NCI-H1092 treated with DMSO at 0.1 percent for 48 hours (cell line): ENCODE measurements around the gene WWP2.
A peak's percentile ranks its signal among the peaks of the same experiment; 100 is the strongest.
"Not testable (repeated sequence)": the region's sequence is repeated elsewhere in the genome, so short reads cannot be mapped to it uniquely, and the experiment has no call there.

Experiments
- DNase-seq: peaks from one replicate; lab custom pipeline; 2025; lab: John Stamatoyannopoulos, UW

WWP2 gene

GRCh38 chr16:69761983-69762813 is at the start of gene WWP2:
TSS of gene WWP2 (plus strand) at chr16:69762332. CDS start at chr16:69787011, 24,679 bp downstream.
- peak; percentile 77 for DNase-seq

DNA sequence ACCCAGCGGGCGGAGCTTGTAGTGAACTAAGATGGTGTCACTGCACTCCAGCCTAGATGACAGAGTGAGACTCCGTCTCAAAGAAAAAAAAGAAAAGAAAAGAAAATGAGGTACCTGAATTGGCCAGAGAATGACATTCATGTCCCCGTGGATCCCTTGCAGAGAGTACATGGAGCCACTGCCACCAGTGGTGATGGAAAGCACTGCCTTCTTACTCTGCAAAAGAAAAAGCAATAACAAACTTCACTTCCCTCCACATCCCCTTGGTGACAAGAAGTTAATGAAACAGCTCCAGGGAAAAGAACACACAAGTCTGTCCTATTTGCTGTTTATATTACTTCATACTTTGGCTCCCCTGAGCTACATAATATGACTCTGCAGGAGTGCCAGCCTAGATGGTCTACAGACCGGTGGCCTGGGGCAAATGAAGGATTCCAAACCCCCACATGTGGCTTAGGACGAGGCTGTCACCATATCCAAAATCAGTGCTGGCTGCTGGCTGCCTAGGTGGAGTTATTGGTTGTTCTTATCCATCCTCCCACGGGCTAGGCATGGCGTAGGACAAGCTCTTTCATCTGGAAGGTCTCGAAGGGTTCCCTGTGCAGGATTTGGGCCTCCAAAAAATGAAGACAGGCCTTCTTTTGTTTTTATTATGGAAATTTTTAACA is 49.1 kb upstream of the WWP2 start:
- no peak for DNase-seq

- no peak for DNase-seq
Measured at GRCh38 chr16:69717066-69717465, 45.1 kb upstream of the WWP2 start.

GRCh38 chr16:69718111-69718764 is 43.9 kb upstream of the WWP2 start:
- no peak for DNase-seq

DNA sequence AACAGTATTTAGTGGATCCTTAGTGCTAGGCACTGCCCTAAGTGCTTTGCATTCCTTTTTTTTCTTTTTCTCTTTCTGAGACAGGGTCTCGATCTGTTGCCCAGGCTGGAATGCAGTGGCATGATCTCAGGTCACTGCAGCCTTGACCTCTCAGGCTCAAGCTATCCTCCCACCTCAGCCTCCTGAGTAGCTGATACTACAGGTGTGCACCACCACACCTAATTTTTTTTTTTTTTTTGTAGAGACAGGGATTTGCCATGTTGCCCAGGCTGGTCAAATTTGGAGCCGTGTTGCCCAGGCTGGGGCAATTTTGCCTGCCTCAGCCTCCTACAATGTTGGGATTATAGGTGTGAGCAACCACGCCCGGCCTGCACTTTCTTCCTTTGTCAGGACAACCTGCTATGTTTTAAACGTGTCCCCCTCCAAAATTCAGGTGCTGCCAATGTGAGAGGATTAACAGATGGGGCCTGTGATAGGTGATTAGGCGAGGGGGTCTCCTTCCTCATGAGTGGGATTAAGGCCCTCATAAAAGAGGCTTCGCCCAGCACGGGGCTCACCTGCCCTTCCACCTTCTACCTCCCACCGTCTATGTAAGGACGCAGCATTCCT is 41.2 kb upstream of the WWP2 start:
- DNase-seq = no peak

DNA sequence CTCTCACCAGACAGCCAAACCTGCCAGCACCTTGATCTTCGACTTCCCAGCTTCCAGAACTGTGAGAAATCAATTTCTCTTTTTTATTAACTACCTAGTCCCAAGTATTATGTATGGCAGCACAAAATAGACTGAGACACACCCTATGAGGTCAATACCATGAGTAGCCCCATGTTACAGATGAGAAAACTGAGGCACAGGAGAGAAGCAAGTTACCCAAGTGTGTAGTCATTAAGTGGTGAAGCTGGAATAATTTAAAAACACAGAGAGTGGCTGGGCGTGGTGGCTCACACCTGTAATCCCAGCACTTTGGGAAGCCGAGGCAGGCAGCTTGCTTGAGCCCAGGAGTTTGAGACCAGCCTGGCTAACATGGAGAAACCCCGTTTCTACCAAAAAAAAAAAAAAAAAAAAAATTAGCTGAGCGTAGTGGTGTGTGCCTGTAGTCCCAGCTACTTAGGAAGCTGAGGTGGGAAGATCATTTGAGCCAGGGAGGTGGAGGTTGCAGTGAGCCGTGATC is 40.6 kb upstream of the WWP2 start:
- DNase-seq = no peak

DNA sequence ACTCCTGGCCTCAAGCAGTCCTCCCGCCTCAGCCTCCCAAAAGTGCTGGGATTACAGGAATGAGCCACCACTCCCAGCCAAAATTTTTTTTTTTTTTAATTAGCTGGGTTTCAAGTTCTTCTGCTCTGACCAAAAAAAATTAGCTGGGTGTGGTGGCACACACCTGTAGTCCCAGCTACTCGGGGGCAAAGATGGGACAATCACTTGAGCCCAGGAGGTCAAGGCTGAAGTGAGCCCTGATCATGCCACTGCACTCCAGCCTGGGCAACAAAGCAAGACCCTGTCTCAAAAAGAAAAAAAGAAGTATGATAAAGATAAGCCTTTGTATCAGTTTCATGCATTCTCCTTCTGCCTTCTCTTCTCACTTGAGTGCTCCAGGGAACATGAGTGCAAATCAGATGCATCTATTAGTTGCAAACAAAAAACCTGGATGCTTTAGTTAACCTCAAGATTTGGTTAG is 37.7 kb upstream of the WWP2 start:
- DNase-seq = no peak

GRCh38 chr16:69724981-69725479 is 37.1 kb upstream of the WWP2 start:
- DNase-seq = no peak

- no peak for DNase-seq
Measured at GRCh38 chr16:69725480-69726312, 36.4 kb upstream of the WWP2 start.

GRCh38 chr16:69726313-69727060 is 35.6 kb upstream of the WWP2 start, which contains the start of gene NQO1:
TSS of gene NQO1 (minus strand) at chr16:69726560. CDS start at chr16:69726439, 121 bp downstream.
- peak; percentile 92 for DNase-seq

- DNase-seq = peak; percentile 6
Measured at GRCh38 chr16:69727916-69728270, 34.2 kb upstream of the WWP2 start.

DNA sequence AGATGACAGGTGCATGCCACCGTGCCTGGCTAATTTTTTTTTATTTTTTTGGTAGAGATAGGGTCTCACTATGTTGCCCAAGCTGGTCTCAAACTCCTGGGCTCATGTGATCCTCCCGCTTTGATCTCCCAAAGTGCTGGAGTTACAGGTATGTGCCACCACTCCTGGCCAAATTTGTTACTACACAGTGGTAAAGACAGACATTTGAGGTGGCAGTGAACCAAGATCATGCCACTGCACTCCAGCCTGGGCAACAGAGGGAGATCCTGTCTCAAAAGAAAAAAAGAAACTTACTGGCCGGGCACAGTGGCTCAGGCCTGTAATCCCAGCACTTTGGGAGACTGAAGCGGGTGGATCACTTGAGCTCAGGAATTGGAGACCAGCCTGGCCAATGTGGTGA is 33.1 kb upstream of the WWP2 start:
- DNase-seq = not testable (repeated sequence)

- not testable (repeated sequence) for DNase-seq
Measured at GRCh38 chr16:69731280-69731679, 30.9 kb upstream of the WWP2 start.

DNA sequence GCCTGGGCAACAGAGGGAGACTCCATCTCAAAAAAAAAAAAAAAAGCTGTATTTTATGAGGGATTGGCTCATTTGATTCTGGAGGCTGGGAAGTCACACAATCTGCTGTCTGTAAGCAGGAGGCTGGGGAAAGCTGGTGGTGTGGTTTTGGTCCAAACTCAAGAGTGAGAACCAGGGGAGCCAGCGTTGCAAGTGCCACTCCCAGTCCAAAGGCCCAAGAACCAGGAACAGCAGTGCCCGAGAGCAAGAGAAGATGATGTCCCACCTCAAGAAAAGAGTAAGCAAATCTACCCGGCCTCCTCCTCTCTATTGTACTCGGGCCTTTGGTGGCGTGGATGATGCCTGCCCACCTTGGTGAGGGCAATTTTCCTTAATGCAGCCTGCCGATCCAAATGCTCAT is 30.0 kb upstream of the WWP2 start:
- no peak for DNase-seq

- DNase-seq = no peak
Measured at GRCh38 chr16:69741519-69741918, 20.6 kb upstream of the WWP2 start.

DNA sequence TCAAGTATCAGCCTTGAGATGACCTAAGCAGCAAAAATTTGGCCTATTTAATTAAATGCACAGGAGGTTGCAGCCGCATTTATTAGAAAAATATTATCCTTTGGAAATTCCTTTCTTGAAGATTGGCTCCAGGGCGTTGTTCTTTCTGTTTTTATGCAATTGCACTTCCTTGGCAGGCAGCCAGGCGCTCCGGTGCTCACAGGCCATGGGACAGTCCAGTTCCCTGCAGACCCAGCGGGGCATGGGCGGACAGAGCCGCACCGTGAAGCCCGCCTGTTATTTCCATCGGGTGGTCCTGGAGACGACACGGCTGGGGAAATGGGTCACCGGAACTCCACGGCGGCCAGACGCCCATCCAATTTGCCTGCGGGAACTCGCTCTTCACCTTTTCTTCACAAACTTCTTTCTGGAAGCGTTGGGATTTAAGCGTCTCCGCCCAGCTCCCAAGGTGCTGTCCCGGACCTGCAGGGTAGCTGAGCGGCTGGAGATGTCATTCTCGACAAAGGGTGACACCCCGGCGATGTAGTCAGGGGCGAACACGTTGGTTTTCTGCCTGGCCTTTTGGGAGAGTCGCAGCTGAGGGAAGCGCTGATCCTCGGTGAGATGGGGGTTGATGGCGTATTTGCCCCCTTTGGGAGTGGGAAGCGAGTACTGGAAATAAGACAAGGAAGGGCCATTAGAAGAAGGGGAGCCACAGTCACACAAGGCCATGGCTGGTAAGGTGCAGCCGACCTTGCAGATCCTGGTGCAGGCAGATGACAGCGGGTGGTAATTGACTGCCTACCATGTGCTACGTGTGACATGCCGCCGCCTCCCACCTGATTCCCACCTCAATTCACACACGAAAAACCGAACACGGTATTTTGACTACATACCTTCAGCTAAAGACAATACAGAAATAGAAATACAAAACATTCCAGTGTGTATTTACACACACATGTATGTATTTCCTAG is 19.9 kb upstream of the WWP2 start:
- DNase-seq = no peak

DNA sequence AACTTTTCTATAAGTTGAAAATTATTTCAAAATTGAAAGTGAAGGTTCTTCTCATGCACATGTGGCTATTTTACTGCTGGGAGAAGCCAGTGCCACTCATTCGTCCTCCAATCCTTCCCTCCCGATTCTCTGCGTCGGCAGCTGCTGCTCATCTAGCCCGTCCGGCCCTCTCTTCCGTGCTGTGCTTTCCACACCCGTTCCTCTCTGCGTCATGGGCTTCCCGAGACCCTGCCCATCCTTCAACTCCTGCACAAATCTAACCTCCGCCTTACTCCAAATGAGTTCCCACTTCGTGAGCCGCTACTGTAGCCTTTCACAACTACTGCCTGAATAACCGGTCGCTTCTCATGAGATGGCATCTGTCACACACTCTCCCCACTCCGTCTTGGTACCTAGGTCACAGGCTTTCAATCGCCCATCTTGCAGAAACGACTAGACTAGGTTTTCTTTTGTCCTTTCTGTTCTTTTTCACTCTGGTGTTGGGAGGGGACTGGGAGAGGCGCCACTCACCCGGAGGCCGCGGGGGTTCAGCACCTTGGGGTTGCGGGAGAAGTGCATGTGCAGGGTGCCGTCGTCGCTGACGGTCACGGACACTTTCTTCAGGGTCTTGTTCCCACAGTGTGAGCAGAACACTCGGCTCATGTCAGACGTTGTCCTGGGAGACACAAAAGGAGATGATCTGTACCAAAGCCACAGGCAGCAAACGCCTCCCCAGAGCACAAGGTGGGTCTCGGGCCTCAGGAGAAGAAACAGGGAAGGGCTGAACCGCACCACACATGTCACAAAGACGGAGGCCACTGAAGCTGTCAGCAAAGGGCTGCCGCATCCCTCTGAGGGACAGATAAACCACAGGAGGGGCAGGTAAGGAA is 17.5 kb upstream of the WWP2 start:
- no peak for DNase-seq

GRCh38 chr16:69745232-69745612 is 16.9 kb upstream of the WWP2 start:
- no peak for DNase-seq
